Measurements from ENCODE around the gene SHH.
A peak's percentile ranks its signal among the peaks of the same experiment; 100 is the strongest.

The SHH gene

GRCh38 chr7:155860461-155860839 lies 48.2 kb upstream of the SHH start:
- no peaks in the 10 kb centered on the region; the same call in 1 of the 2 replicates for H3K4me1 ChIP-seq (ENCODE audit: control insufficient read depth, insufficient read depth, low read length)
- no peaks in the 10 kb centered on the region for H3K36me3 ChIP-seq (ENCODE audit: control insufficient read depth in 2 of 2, insufficient read depth in 1 of 2, low read length in 2 of 2)
- CTCF ChIA-PET = interaction anchor here (0.7 kb wide), 2 partner anchors 47 to 206 kb away, joined by 3 to 4 read pairs; no protein-coding TSS in a partner anchor
- no peak overlapping the region for H3K27ac ChIP-seq (ENCODE audit: extremely low read depth, low read depth, low read length)
- POLR2A ChIA-PET = no interaction called here
- no peaks in the 10 kb centered on the region for H3K9me3 ChIP-seq (ENCODE audit: control insufficient read depth, insufficient read depth, low read depth, low read length)
- TF ChIP-seq YY1 (tag by site-specific recombination; IDR thresholded peaks at IDR 0.05) (no peak), ZNF660 (tag by site-specific recombination; IDR thresholded peaks at IDR 0.05) (no peak), ZNF626 (tag by site-specific recombination; IDR thresholded peaks at IDR 0.05) (no peak), ZFP41 (tag by site-specific recombination; IDR thresholded peaks at IDR 0.05; ENCODE audit: borderline replicate concordance) (no peak), ZNF585B (tag by site-specific recombination; IDR thresholded peaks at IDR 0.05) (no peak)
- TF ChIP-seq, protein P1, sequence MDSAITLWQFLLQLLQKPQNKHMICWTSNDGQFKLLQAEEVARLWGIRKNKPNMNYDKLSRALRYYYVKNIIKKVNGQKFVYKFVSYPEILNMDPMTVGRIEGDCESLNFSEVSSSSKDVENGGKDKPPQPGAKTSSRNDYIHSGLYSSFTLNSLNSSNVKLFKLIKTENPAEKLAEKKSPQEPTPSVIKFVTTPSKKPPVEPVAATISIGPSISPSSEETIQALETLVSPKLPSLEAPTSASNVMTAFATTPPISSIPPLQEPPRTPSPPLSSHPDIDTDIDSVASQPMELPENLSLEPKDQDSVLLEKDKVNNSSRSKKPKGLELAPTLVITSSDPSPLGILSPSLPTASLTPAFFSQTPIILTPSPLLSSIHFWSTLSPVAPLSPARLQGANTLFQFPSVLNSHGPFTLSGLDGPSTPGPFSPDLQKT (IDR thresholded peaks at IDR 0.05; ENCODE audit: borderline replicate concordance, low read depth, low read length) = no peak
- H3K4me3 ChIP-seq (ENCODE audit: low read depth, low read length) = no peak overlapping the region

- H3K9me3 ChIP-seq (ENCODE audit: control insufficient read depth, insufficient read depth, low read depth, low read length) = no peaks in the 10 kb centered on the region
- ChIA-PET POLR2A (no interaction called here), CTCF (no interaction called here)
- no peaks in the 10 kb centered on the region; the same call in 1 of the 2 replicates for H3K4me1 ChIP-seq (ENCODE audit: control insufficient read depth, insufficient read depth, low read length)
- no peak overlapping the region for H3K27ac ChIP-seq (ENCODE audit: extremely low read depth, low read depth, low read length)
- H3K4me3 ChIP-seq (ENCODE audit: low read depth, low read length) = no peak overlapping the region
- H3K36me3 ChIP-seq (ENCODE audit: control insufficient read depth in 2 of 2, insufficient read depth in 1 of 2, low read length in 2 of 2) = no peaks in the 10 kb centered on the region
- TF ChIP-seq ZNF37A (tag by site-specific recombination; IDR thresholded peaks at IDR 0.05) (no peak), BCL6B (tag by site-specific recombination; IDR thresholded peaks at IDR 0.05) (no peak), ZNF404 (tag by site-specific recombination; IDR thresholded peaks at IDR 0.05) (no peak), PRDM2 (tag by site-specific recombination; IDR thresholded peaks at IDR 0.05; ENCODE audit: borderline replicate concordance) (peak; percentile 71; the same call in 1 of the 2 replicates), ZXDB (tag by site-specific recombination; IDR thresholded peaks at IDR 0.05) (no peak), ZNF544 (tag by site-specific recombination; IDR thresholded peaks at IDR 0.05) (no peak), ZNF571 (tag by site-specific recombination; IDR thresholded peaks at IDR 0.05) (0 out of 2 replicates have a peak, but pooled peaks have one; percentile 44), HIC1 (tag by site-specific recombination; IDR thresholded peaks at IDR 0.05) (peak; percentile 33; the same call in 1 of the 2 replicates), ZNF433 (tag by site-specific recombination; IDR thresholded peaks at IDR 0.05; ENCODE audit: low read depth) (no peak), ZBTB20 (tag by site-specific recombination; IDR thresholded peaks at IDR 0.05) (0 out of 2 replicates have a peak, but pooled peaks have one; percentile 9), ZNF777 (tag by site-specific recombination; IDR thresholded peaks at IDR 0.05; ENCODE audit: borderline replicate concordance) (0 out of 2 replicates have a peak, but pooled peaks have one; percentile 51), ZNF274 (IDR thresholded peaks at IDR 0.05; ENCODE audit: low read length) (no peak), ZNF274 (tag by site-specific recombination; IDR thresholded peaks at IDR 0.05; ENCODE audit: borderline replicate concordance) (peak; percentile 43; the same call in 1 of the 2 replicates)
- TF ChIP-seq, protein P2, sequence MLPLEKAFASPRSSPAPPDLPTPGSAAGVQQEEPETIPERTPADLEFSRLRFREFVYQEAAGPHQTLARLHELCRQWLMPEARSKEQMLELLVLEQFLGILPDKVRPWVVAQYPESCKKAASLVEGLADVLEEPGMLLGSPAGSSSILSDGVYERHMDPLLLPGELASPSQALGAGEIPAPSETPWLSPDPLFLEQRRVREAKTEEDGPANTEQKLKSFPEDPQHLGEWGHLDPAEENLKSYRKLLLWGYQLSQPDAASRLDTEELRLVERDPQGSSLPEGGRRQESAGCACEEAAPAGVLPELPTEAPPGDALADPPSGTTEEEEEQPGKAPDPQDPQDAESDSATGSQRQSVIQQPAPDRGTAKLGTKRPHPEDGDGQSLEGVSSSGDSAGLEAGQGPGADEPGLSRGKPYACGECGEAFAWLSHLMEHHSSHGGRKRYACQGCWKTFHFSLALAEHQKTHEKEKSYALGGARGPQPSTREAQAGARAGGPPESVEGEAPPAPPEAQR (tag by site-specific recombination; IDR thresholded peaks at IDR 0.05) = no peak
- TF ChIP-seq, protein P3, sequence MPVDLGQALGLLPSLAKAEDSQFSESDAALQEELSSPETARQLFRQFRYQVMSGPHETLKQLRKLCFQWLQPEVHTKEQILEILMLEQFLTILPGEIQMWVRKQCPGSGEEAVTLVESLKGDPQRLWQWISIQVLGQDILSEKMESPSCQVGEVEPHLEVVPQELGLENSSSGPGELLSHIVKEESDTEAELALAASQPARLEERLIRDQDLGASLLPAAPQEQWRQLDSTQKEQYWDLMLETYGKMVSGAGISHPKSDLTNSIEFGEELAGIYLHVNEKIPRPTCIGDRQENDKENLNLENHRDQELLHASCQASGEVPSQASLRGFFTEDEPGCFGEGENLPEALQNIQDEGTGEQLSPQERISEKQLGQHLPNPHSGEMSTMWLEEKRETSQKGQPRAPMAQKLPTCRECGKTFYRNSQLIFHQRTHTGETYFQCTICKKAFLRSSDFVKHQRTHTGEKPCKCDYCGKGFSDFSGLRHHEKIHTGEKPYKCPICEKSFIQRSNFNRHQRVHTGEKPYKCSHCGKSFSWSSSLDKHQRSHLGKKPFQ (tag by site-specific recombination; IDR thresholded peaks at IDR 0.05) = 0 out of 2 replicates have a peak, but pooled peaks have one; percentile 21
These were observed 46.3 kb upstream of the SHH start for GRCh38 chr7:155858521-155859061.
